Mesothelial cell of epicardium (in vitro differentiated cells): ENCODE results near the gene CENPP. TPM values are rescaled to one million over a fixed set of nuclear protein-coding genes. Genes with fewer than 3 reads are reported as not detected.

Experiments
- DNase-seq, 2 experiments: peaks; one replicate each; pipeline ENCODE4 v3.0.0; 2021; ENCODE audit warnings: low spot score in 2 of 2; ENCODE audit not compliant: unreplicated experiment in 2 of 2
- H3K27ac Mint-ChIP-seq: 2 replicates; pipeline ENCODE4 v1.8.0; 2021; ENCODE audit warnings: mixed read lengths
- H3K27me3 Mint-ChIP-seq: 2 replicates; pipeline ENCODE4 v1.8.0; 2021; ENCODE audit warnings: low read depth, mixed read lengths
- H3K36me3 Mint-ChIP-seq: 2 replicates; pipeline ENCODE4 v1.8.0; 2021; ENCODE audit warnings: mixed read lengths
- H3K4me1 Mint-ChIP-seq: 2 replicates; pipeline ENCODE4 v1.8.0; 2021; ENCODE audit warnings: mixed read lengths
- H3K4me3 Mint-ChIP-seq: 2 replicates; pipeline ENCODE4 v1.8.0; 2021; ENCODE audit warnings: mild to moderate bottlenecking, moderate library complexity, mixed read lengths
- H3K9me3 Mint-ChIP-seq: 2 replicates; pipeline ENCODE4 v1.8.0; 2021; ENCODE audit warnings: mixed read lengths
- total RNA-seq: library from RNA; stranded (reverse); gene quantifications from 3 replicates; pipeline ENCODE4 v1.2.1, GENCODE V29; 2021
- TF ChIP-seq, protein P1 (sequence below): fragments of 200-600 bp; sonication (generic); IDR thresholded peaks from one replicate; pipeline ENCODE4 v1.5.0; 2021; ENCODE audit warnings: antibody characterized with exemption; ENCODE audit not compliant: unreplicated experiment

CENPP gene
- total RNA-seq, 1 donor from 2014 or later: 7.8 TPM

DNA sequence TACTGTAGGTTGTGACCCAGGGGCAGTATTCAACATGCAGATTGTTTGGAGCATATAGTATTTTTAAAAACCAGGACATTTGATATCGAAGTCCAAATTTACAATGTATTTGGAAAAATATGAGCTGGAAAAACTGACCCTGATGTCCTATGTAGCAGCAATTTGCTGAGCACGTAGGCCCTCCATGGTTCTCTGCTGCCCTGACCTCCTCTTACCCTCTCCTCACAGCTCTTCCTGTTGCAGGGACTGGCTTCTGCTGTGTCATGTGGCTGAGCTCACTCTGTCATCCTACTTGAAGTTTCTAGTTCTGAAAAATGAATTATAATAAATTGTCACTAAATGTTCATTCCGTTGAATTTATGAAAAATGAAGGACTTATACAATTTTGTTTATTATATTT, 160.6 kb downstream of the CENPP start:
- Mint-ChIP-seq H3K36me3 (no peaks in the 10 kb centered on the region), H3K27ac (no peak overlapping the region), H3K4me3 (no peak overlapping the region), H3K27me3 (no peaks in the 10 kb centered on the region), H3K4me1 (peaks cover 16% of the 10 kb centered on the region), H3K9me3 (no peaks in the 10 kb centered on the region)
- TF ChIP-seq, protein P1, sequence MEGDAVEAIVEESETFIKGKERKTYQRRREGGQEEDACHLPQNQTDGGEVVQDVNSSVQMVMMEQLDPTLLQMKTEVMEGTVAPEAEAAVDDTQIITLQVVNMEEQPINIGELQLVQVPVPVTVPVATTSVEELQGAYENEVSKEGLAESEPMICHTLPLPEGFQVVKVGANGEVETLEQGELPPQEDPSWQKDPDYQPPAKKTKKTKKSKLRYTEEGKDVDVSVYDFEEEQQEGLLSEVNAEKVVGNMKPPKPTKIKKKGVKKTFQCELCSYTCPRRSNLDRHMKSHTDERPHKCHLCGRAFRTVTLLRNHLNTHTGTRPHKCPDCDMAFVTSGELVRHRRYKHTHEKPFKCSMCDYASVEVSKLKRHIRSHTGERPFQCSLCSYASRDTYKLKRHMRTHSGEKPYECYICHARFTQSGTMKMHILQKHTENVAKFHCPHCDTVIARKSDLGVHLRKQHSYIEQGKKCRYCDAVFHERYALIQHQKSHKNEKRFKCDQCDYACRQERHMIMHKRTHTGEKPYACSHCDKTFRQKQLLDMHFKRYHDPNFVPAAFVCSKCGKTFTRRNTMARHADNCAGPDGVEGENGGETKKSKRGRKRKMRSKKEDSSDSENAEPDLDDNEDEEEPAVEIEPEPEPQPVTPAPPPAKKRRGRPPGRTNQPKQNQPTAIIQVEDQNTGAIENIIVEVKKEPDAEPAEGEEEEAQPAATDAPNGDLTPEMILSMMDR: no peak
- no peak for DNase-seq

GRCh38 chr9:92488681-92489550, 163.2 kb downstream of the CENPP start:
- no peak for DNase-seq
- Mint-ChIP-seq H3K27me3 (no peaks in the 10 kb centered on the region), H3K27ac (no peak overlapping the region), H3K36me3 (no peaks in the 10 kb centered on the region), H3K4me3 (no peak overlapping the region), H3K4me1 (peaks cover 21% of the 10 kb centered on the region), H3K9me3 (no peaks in the 10 kb centered on the region)
- TF ChIP-seq, protein P1: no peak

DNA sequence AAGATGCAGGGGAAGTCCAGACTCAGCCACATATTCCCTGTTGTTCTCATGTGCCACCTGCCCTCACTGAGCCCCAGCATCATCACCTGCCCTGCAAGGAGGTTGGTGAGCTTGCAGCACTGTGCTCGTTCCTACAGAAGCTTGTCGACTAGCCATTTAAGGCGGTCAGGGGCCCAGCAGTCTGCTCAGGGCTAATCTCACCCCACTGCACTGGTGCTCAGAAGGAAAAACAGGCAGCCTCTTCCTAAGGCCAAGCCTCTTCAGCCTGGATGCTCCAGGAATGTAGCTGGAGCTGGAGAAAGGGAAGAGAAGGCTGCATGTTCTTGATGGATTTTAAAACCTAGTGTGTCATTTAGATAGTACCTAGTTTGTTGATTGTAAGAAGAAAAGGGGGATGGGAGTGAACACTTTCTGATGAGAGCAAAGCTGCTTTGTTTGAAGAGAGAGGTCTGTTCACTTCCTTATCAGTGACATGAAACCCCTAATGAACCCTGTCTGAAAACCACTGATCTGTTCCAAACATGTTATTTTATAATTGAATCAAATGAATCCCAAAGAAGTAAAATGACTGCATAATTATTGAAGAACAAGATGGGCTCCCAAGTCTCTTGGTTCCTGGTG, 167.1 kb downstream of the CENPP start:
- no peaks in the 10 kb centered on the region for H3K36me3 Mint-ChIP-seq
- H3K27me3 Mint-ChIP-seq: no peaks in the 10 kb centered on the region
- no peak overlapping the region for H3K4me3 Mint-ChIP-seq
- peaks cover 20% of the 10 kb centered on the region for H3K4me1 Mint-ChIP-seq
- no peaks in the 10 kb centered on the region for H3K9me3 Mint-ChIP-seq
- TF ChIP-seq, protein P1: no peak
- peak overlapping the region; percentile 0 for H3K27ac Mint-ChIP-seq
- DNase-seq: no peak

GRCh38 chr9:92493749-92494387, 168.1 kb downstream of the CENPP start:
- no peaks in the 10 kb centered on the region for H3K27me3 Mint-ChIP-seq
- no peaks in the 10 kb centered on the region for H3K9me3 Mint-ChIP-seq
- DNase-seq: no peak
- peaks cover 20% of the 10 kb centered on the region for H3K4me1 Mint-ChIP-seq
- no peak overlapping the region for H3K4me3 Mint-ChIP-seq
- no peaks in the 10 kb centered on the region for H3K36me3 Mint-ChIP-seq
- TF ChIP-seq, protein P1: no peak
- no peak overlapping the region for H3K27ac Mint-ChIP-seq

DNA sequence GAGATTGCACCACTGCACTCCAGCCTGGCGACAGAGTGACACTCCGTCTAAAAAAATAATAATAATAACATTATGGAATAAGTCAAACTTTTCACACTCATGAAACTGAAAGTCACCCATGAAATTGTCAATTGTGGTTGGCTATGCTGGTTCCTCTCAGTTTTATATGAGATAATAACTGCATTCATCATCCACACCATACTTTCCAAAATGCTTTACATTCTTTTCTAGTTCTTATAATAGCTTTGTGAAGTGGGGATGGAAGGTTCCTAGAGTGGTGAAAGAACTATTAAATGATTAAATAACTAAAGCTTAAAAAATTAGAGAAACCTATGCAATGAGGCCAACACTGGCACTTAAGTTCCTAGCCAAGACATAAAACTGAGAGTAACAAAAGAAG, 169.1 kb downstream of the CENPP start:
- Mint-ChIP-seq H3K4me3 (no peak overlapping the region), H3K27ac (no peak overlapping the region), H3K27me3 (no peaks in the 10 kb centered on the region), H3K9me3 (no peaks in the 10 kb centered on the region), H3K36me3 (no peaks in the 10 kb centered on the region), H3K4me1 (peaks cover 15% of the 10 kb centered on the region)
- TF ChIP-seq, protein P1: no peak
- no peak for DNase-seq
